ENCODE data around the gene PTTG2. TPM values are rescaled to one million over a fixed set of nuclear protein-coding genes. Genes with fewer than 3 reads are reported as not detected.

PTTG2 gene
- polyA plus RNA-seq, 1 experiment: not detected

DNA sequence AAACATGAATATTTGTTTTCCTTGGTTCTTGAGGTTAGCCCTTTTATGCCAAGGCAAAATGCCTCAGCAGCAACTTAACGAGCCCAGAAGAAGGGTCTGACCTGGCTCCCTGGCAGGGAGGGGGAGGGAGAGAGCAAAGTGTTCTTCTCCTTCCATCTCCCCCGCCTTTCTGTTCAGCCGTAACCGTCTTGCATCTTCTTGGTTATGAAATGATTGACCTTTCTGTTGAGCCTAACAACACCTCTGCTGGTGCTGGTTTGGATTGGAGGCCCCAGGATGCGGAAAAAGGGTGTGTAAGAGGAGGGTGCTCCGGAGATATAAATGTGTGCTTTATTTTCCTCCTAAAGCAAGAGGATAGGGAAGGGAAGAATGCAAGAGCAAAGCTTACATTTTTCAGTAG is 44.7 kb downstream of the PTTG2 start:
- H3K36me3 ChIP-seq (ENCODE audit: control insufficient read depth, insufficient read depth, low read length): no peaks in the 10 kb centered on the region
- DNase-seq (ENCODE audit: low read depth): no peak
- TF ChIP-seq, protein P1, sequence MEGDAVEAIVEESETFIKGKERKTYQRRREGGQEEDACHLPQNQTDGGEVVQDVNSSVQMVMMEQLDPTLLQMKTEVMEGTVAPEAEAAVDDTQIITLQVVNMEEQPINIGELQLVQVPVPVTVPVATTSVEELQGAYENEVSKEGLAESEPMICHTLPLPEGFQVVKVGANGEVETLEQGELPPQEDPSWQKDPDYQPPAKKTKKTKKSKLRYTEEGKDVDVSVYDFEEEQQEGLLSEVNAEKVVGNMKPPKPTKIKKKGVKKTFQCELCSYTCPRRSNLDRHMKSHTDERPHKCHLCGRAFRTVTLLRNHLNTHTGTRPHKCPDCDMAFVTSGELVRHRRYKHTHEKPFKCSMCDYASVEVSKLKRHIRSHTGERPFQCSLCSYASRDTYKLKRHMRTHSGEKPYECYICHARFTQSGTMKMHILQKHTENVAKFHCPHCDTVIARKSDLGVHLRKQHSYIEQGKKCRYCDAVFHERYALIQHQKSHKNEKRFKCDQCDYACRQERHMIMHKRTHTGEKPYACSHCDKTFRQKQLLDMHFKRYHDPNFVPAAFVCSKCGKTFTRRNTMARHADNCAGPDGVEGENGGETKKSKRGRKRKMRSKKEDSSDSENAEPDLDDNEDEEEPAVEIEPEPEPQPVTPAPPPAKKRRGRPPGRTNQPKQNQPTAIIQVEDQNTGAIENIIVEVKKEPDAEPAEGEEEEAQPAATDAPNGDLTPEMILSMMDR (IDR thresholded peaks at IDR 0.05; ENCODE audit: insufficient read depth, low read depth, low read length): no peak
- no peaks in the 10 kb centered on the region for H3K27me3 ChIP-seq (ENCODE audit: control insufficient read depth, insufficient read depth, low read length)
- CTCF ChIA-PET: interaction anchor here (1.1 to 1.3 kb wide), 2 partner anchors 43 to 90 kb away, joined by 3 read pairs; no protein-coding TSS in a partner anchor
- H3K4me3 ChIP-seq (ENCODE audit: low read depth, low read length): no peak overlapping the region
- POLR2A ChIA-PET: no interaction called here

DNA sequence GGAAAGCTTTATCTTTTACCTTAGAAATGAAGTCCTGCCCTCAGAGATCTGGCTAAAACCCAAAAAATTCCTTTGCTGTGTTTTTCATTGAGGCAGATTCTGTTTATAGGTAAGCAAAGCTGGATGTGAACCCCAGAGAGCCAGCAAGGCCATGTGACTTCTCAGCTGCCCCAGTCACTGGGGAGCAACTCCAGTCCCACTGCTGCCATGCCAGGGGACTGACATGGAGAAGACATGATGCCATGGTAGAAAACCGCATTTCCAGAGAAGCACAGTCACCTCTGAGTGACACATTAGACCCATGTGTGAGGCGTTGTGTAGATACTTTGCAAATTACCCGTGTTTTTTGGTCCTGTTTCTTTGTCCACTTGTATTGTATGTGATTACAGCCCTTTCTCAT is 45.4 kb downstream of the PTTG2 start:
- ChIA-PET CTCF (interaction anchor here (0.6 to 1.3 kb wide), 4 partner anchors 24 to 1431 kb away, joined by 3 to 4 read pairs (median 3); no protein-coding TSS in a partner anchor), POLR2A (no interaction called here)
- no peaks in the 10 kb centered on the region for H3K27me3 ChIP-seq (ENCODE audit: control insufficient read depth, insufficient read depth, low read length)
- no peak for DNase-seq (ENCODE audit: low read depth)
- no peaks in the 10 kb centered on the region for H3K36me3 ChIP-seq (ENCODE audit: control insufficient read depth, insufficient read depth, low read length)
- H3K4me3 ChIP-seq (ENCODE audit: low read depth, low read length): no peak overlapping the region
- TF ChIP-seq, protein P1 (IDR thresholded peaks at IDR 0.05; ENCODE audit: insufficient read depth, low read depth, low read length): no peak

DNA sequence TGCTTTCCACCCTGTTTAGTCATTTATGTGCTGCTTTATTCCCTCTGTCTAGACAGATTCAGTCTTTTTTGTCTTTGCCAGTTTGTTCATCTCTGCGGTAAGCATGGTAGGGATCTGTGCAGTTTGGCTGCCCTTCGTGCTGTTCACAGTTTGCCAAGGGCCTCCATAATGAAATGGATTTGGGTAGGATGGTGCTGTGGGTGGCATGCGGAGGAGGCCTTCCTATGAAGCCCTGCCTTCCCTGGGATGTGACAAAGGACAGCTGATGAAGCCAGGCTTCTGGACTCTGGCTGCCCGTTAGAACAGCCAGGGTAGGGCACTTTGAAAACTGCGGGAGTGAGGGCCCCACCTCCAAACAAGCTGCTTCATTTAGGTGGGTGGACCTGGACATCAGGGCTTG is 47.4 kb downstream of the PTTG2 start:
- TF ChIP-seq, protein P1 (IDR thresholded peaks at IDR 0.05; ENCODE audit: insufficient read depth, low read depth, low read length): no peak
- no peak for DNase-seq (ENCODE audit: low read depth)
- ChIA-PET POLR2A (no interaction called here), CTCF (interaction anchor here (0.8 kb wide), 1 partner anchor 117 kb away, joined by 3 read pairs; the partner anchor contains the start of gene TBC1D1)
- Histone ChIP-seq H3K27me3 (ENCODE audit: control insufficient read depth, insufficient read depth, low read length) (no peaks in the 10 kb centered on the region), H3K4me3 (ENCODE audit: low read depth, low read length) (no peak overlapping the region), H3K36me3 (ENCODE audit: control insufficient read depth, insufficient read depth, low read length) (no peaks in the 10 kb centered on the region)

DNA sequence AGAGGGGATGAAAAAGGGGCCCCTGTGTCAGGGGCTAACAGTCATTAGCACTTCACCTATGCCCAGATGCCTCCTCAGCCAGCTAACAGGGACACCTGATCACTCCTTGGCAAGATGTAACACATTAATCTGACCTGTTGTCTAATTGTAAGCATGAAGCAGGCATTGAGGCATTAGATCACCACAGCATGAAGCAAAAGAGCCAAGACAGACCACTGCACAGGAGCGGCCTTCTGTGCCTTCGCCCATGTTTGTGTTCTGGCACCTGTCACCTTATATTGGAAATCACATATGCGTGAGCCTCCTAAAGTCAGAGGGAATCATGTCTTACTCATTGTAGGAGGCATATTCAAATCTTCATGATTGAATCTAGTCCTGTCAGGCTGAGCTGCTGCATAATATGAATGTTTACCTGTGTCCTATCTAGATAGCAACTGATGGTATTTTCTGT is 48.4 kb downstream of the PTTG2 start:
- no peak for DNase-seq (ENCODE audit: low read depth)
- TF ChIP-seq, protein P1 (IDR thresholded peaks at IDR 0.05; ENCODE audit: insufficient read depth, low read depth, low read length): no peak
- ChIA-PET CTCF (no interaction called here), POLR2A (no interaction called here)
- Histone ChIP-seq H3K36me3 (ENCODE audit: control insufficient read depth, insufficient read depth, low read length) (no peaks in the 10 kb centered on the region), H3K27me3 (ENCODE audit: control insufficient read depth, insufficient read depth, low read length) (no peaks in the 10 kb centered on the region), H3K4me3 (ENCODE audit: low read depth, low read length) (no peak overlapping the region)

DNA sequence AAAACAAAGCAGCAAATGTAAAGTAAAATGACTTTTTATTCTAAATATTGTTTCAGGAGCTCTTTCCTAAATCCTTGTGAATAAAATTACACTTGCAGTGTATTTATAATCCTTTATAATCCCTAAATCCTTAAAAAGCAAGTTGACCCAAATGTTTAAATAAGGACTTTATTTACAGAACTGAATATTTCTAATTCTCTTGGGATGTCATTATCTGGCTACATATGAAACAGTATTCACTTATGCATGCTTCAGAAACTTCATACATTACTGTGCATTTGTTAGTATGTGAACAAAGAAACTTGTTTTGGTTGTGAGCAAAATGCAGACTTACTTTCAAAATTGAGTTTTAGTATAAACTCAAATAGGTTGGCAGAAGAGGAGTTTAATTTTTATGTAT is 49.2 kb downstream of the PTTG2 start:
- TF ChIP-seq, protein P1 (IDR thresholded peaks at IDR 0.05; ENCODE audit: insufficient read depth, low read depth, low read length): no peak
- ChIA-PET POLR2A (no interaction called here), CTCF (no interaction called here)
- DNase-seq (ENCODE audit: low read depth): no peak
- no peak overlapping the region for H3K4me3 ChIP-seq (ENCODE audit: low read depth, low read length)
- no peaks in the 10 kb centered on the region for H3K36me3 ChIP-seq (ENCODE audit: control insufficient read depth, insufficient read depth, low read length)
- H3K27me3 ChIP-seq (ENCODE audit: control insufficient read depth, insufficient read depth, low read length): no peaks in the 10 kb centered on the region
